C1 segment of cervical spinal cord (tissue), 14 donors: ENCODE measurements around the gene SLC6A3.
"Not testable (repeated sequence)": the region's sequence is repeated elsewhere in the genome, so short reads cannot be mapped to it uniquely, and the experiment has no call there.

ENCODE experiments used
- DNase-seq, 14 donors: peaks; one replicate each; lab custom pipeline; 2025; lab: John Stamatoyannopoulos, UW

The SLC6A3 gene

DNA sequence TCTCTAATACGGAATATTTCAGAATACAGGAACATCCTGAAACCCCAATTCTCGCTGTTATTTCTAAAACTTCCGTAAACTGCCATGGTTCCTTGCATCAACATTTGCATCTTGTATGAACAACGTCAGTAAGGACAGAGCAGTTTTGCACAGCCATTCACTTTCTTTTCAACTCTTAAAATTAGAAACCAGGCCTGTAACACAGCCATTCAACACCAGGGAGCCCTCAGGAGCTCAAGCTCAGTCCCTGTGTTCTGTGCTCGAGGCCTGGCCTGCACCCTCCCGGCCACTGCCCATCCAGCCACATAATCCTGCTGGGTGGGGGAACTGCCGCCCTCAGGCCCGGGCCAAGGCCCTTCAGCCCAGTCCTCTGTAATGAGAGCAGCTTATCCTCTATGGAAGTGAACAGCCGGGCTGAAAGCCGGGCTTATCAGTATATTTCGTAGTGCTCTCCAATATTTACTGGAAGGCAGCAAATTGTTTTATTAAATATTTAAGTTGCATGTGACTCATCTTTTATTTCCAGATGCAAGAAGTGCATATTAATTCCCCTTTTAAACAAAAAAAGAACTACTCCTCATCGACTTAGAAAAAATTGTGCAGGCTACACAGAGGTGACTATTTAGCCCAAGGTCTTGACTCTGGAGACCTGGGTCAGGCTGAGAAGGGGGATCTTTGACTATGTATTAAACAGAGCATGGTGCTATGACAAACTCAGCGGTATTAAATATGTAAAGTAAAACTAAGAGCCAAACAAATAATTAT is 33.2 kb upstream of the SLC6A3 start:
- no peak for DNase-seq

DNA sequence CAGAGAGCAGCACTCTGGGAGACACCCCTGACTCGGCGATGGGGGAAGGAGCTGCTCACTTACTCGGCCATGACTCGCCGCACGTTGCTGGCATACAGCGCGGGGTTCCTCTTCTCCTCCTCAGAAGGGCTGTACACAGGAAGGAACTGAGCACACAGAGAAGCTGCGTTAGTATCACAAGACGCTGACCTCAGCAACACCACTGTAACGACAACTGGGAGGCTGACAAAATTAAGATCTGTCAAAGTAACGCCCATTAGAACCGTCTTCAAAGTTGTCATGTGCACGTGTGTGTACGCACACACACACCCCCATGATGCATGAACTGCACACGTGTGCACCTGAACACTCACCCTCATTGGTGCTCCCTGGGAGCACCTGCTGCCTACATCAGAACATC is 32.1 kb upstream of the SLC6A3 start:
- DNase-seq: peak in 9 of 14 donors; percentile 16 to 62 (median 39)

DNA sequence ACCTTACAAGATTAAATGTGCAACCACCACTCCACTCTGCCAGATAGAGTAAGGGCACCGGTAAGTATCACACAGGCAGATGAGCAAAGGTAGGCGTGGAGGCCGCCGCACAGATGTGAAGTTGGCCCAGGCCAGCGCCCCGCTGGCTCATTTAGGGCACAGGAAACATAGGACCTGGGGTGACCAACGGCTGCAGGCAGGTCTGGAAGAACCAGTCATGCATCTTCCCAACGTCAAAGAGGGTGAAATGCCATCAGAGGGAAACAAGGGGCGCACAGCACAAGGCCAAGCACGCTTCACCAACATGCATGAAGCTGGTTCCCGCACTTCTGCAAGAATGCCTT is 31.7 kb upstream of the SLC6A3 start:
- no peak for DNase-seq

DNA sequence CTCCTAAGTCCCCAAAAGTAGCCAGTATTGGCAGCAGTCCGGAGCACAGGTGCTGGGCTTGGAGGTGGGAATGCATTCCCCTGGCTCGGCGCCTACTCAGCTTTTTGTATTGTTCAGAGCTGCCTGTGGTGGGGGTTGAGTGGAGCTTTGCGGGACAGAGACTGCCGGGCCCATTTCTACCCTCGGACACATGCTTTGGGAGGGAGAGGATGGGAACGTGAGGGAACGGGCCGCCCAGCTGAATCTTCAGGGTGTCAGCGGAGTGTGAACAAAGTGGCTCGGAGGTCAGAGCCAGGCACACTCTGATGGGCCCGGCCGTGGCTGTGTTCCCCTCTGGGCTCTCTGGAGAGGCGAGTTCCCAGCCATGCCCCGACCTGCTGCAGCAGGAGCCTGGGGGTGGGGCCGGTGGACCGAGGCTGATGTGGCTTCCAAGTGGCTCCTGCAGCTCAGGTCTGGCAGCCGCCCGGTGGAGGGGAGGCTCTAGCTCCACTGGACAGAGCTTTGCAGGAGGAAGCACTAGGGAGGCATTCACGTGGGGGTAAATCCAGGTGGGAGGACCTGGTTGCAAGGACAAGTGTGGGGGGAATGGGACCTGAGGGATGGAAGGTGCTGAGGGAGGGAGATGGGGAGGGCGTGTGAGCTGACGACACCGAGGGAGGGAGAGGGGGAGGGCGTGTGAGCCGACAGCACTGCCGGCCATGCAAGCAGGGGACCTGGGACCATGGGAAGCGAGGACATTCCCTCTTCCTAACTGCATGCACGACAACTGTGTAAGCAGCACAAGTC is 31.1 kb upstream of the SLC6A3 start:
- peak in 1 of 14 donors; percentile 71 for DNase-seq

DNA sequence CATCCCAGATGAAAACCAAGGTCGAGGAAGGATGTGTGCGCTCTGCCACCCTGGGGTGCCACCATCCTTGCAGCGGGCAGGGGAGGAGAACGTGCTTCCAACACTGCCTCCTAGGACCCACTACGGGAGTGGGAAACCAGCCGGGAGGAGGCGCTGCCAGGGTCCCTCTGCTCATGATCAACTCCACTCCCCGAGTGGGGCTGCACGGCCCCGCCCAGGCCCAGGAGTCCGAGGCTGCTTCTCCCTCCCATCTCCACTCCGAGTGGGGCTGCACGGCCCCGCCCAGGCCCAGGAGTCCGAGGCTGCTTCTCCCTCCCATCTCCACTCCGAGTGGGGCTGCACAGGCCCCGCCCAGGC is 30.3 kb upstream of the SLC6A3 start:
- not testable (repeated sequence) for DNase-seq

DNA sequence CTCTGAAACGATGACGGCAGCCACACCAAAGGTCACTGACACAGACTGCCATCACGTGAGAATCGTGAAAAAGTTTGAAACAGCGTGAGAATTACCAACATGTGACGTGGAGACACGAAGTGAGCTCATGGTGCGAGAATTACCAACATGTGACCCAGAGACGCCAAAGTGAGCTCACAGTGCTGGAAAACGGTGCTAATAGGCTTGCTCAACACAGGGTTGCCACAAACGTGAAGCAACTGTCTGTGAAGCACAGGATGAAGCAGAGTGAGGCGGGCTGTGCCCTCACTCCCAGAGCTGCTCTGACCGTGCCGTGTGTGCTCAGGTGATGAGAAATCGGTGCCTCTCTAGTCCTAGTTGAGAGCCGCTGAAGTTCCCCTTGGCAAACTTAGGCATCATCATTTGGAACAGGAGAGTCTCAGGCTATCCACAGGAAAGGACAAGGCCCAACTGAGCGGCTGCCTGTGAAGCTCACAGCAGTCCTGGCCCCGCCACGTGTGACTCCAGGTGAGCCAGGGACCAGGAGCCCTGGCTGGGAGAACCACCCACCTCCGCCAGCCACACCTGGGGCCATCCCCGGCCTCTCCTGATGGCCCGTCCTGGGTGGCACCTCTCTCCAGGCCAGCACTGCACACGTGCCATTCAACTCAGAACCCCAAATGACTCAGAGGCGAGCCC is 29.8 kb upstream of the SLC6A3 start:
- DNase-seq: no peak

DNA sequence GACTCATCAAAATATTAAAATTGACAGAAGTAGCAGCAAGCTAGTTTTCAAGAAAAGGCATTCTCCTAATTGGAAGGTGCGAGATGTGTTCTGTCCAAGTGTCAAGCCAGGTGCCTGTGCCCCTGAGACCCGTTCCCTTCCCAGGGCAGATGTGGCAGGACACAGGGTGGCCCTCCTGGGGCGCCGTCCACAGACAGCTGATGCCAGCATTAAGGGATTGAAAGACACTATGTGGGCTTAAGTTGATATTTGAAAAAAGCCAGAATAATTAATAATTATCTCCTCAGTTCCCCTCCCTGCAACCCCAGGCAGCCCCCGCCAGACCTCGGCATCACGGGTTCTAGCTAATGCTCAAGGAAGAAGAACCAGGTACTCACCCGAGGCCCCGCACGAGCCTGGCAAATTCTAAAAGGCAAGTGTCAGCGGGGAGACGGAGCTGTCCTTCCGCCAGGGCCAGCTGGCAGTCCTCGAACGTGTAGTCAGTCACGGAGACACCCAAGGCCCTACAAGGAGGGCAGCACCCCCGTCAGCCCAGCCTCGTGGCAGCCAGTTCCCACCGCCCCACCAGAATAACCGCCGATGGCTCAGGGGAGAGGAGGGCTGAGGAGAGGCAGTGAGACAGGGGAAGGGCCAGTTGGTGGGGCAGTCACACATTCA is 29.1 kb upstream of the SLC6A3 start:
- no peak for DNase-seq

DNA sequence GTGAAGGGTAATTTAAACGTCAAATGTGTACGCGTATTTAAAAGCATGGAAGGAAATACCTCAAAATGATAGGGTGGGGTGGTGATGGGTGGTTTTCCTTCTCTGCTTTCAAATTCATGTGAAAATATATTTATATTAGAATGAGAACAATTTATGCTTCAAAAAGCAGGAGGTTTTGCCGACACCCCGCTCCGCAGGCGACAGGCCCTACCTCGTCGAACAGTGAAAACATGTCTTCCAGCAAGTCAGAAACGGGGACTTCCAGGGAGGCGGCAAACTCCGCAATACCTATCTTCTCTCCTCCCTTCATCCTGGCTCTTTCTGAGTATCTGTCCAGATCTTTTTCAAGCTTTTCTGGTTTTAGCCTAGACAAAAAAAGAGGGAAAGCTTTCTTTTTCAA is 28.5 kb upstream of the SLC6A3 start:
- DNase-seq: no peak

DNA sequence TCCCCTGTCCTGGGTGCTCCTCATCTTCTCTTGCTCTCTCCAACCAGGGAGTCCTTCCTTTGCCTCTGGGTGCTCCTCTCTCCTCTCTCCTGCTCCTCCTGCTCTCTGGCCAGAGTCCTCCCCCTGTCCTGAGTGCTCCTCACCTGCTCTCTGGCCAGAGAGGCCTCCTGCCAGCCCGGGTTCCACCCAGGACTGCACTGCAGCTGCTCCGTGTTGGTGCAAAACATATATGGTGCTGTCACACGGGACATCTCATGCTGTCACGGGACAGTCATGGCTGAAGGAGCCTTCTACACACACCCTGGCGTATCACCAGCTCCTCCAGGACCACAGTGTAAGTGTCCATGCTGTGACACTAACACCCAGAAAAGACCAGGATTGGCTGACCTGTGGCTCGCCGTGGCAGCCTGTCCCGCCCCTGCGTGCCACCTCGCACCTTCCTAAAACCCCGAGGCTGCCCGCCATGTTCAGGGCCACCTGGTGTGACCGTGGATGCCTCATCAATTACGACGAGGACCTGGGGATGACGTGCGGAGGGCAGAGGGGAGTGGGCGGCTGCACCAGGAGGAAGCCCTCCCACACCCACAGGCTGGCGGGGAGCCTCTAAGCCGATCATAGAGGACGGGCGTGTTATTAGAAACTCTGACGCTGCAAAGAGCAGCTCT is 27.9 kb upstream of the SLC6A3 start:
- DNase-seq: no peak

DNA sequence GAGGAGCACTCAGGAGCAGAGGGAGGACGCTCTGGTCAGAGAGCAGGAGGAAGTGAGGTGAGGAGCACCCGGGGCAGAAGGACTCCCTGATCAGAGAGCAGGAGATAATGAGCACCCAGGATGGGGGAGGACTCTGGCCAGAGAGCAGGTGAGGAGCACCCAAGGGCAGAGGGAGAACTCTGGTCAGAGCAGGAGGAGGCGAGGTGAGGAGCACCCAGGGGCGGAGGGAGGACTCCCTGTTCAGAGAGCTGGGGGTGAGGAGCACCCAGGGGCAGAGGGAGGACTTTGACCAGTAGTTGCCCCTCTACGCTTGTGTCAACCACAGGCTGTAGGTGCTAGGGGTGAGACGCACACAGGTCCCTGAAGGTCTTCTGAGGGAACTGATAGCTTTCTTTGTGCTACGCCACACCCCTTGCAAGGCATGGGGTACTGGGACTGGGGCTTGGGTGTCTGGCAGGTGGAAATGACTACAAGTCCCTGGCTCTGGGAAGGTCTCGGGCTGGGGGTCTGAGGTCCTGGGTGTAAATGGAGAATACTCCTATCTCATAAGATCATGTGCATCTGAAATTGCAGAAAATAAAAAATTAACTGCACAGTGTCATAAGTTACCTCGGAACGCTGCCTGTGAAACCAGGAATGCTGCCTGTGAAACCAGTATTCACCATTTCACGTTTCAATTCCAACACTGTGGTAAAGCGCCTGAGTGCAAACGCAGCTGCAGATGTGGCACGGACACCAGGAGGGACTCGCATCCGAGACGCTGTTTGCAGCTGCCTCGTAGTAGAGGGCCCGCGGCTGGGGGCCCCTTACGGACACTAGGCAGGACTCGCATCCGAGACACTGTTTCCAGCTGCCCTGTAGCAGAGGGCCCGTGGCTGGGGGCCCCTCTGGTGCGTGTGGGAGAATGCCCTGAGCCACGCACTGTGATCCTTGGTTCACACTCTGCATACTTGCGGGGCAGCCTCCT is 27.0 kb upstream of the SLC6A3 start:
- DNase-seq: no peak

DNA sequence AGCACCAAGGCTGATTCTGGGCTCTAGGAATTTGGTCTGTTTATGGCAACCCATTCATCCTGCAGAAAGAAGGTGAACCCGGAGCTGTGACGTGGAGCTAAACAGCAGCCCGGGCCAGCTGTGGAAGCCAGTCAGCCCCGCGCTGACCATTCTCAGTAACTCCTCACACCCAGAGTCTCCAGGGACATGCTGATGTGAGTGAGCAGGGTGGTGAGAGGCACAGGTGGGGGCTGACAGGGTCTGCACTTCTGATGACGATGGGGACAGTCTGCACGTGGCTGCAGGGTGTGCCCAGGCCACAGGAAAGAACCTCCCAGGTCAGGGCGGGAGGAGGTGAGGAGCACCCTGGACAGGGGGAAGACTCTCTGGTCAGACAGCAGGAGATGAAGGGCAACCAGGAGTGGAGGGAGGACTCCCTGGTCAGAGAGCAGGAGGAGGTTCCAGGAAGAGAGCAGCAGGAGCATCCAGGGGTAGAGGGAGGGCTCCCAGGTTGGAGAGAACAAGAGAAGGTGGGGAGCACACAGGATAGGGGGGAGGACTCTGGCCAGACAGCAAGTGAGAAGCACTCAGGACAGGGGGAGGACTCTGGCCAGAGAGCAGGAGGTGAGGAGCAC is 26.1 kb upstream of the SLC6A3 start:
- no peak for DNase-seq

DNA sequence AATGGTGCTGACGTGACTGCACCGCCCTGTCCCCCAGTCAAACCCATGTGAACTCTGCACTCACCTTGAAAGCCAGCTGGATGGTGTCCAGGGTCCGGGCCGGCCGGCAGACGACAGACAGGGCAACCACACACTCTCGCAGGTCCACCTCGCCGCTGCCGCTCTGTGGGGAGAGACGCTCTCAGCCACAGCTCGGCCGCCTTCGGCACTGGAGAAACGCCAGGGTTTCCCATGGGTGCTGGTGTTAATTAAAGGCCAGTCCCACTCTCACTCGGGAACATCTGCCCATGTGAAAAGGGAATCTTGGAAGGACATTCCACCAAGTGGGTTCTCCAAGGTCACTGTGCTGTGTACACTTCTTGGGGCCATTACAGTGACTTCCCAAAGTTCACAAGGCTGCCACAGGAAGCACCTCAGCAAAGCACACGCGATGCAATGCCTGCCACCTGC is 25.5 kb upstream of the SLC6A3 start:
- DNase-seq: no peak

DNA sequence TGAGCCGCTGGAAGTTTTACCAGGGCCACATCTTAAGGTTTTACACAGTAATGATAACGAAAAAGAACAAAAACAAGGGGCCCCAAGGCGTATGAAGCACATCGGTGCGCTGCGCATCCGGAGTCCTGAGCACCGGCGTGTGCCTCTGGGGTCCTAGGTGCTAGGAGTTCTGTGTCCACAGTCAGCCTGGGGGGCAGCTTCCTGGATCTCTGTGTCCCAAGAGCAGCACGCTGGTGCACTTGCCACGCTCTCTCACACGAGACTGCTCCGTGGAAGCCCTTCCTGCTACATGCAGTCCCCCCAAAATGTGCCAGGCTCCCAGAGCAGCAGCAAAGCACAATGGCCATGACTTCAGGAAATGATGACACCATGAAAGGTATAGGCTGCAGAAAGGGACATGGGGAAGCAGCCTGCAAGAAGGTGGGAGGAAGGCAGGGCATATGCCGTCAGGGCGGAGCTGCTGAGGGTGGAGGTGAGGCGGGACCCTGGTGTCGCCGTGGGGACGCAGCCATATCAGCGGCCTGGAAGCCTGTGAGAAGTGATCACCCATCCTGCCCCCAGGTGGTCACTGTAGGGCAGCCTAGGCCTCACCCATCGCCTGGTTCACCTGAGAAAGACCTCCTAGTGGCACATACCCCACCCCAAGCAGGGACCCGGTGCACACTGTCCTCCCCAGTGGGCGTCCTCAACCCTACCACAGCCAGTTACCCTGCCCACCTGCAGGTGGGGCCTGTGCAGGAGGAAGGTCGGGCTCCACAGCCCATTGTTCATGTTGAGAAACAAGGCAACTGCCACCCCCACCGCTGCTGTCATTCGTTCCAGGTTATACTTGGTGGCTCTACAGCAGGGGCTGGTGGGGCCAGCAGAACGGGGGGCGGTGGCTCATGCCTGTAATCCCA is 23.6 kb upstream of the SLC6A3 start:
- DNase-seq: no peak

DNA sequence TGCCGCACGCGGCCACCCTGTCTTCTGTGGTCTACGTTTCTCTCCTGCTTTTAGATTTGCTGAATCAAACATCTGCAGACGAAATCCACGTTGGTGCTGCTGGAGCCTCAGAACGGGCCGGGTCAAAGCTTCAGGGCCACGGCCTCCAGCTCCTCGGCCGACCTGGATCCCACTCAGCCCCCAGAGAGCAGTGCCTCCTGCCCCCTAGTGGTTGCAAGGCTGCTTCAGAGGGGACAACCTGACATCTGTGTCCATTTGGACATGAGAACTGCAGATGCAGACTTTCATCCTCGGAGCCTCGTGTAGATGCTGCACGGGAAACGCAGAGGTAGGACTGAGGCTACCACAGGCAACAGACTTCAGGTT is 23.0 kb upstream of the SLC6A3 start:
- DNase-seq: peak in 1 of 14 donors; percentile 24

DNA sequence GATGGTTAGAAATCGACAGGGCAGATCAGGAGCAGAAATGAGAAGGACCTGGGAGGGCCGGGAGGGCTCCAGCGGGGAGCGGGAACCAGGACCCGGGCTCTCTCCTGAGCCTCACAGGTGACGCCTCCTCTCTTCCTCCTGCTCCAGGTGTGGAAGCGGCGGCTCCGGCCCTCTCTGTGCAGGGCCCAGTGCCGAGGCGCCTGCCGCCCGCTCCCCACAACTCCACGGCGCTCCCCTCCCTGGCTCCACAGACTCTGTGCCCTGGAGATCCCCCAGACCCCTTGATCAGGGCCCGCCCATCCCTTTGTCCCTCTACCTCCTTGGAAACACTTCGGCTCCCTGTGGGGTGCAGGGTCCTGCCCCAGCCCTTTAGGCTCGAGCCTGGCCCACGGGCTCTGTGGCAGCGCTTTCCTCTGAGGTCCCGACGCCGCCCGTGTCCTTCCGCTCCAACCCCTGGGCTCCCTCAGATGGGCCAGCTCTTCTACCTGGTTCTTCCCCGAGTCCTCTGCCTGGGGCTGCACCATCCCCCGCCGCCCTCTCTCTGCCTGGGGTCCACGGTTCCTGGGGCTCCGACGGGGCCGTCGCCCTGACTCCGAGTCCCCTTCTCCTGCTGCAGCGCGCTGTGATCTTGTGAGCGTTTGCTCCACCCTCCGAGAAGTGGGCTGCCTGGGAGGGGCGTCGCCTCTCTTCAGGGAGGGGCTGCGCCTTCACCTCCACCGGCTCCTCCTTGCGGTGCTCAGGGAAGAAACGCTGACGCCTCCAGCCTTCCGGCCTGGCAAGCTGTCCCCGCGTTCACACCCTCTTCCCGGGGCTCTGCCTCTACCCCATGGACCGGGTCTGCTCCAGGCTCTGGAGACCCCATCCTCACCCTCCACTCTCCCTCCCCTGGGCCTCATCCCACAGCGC is 22.4 kb upstream of the SLC6A3 start:
- no peak for DNase-seq

DNA sequence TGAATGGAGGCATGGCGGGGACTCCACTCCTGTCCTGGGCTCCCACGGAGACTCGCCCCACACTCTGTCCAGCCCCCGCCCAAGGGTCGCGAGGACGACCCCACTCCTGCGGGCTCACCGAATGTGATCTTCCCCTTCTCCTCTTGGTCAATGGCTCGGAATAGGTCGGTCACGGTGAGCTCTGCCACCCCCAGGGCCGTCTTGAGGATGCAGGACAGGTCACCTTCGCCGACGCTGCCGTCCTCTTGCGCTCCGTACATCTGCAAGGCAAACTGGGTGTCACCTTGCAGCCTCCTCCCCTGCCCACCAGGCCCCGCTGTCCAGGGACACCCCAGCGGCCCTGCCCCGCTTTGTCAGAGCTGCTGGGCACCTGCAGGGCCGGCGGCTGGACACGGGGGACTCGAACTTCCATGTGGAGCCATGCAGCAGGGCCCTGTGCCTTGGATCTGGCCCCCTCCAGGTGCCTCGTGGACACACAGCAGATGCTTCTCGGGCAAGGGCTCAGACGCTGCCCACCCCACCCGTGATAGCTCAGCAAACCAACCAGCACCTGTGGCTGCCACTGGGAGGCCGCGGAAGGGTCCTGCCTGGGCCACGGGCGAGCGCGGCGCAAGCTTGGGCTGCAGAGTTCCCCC is 21.5 kb upstream of the SLC6A3 start:
- DNase-seq: no peak

DNA sequence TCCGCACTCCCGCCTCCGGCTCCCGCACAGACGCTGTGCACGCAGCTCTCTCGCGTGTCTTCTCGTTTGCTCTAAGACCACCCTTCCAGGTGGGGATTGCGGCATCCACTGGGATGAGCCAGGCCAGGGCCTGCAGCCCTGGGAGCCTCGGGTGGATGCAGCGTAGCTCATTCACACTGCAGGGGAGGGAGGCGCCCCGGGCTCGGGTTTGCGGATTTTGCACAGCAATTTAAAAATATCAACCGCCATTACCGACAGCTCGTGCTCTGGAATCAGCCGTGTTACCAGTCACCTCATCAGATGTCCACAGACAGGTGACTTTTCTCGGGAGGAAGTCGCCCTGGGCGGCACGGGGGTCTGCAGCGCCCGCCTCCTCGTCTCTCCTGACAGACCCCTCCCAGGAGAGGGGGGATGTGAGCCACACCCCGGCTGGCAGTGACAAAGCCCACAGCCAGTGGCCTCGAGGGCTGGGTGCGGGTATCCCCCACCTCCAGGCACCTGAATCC is 20.8 kb upstream of the SLC6A3 start:
- DNase-seq: no peak
